Measurements from ENCODE around the gene CIDEB. TPM values are rescaled to one million over a fixed set of nuclear protein-coding genes. Genes with fewer than 3 reads are reported as not detected.

Gene CIDEB
- total and polyA plus RNA-seq, 9 of the 15 experiments (the other 6 are each of a cell fraction or from before 2014, with no cell fraction given): 0.03 to 0.35 (median 0.09) TPM; not detected in 3

DNA sequence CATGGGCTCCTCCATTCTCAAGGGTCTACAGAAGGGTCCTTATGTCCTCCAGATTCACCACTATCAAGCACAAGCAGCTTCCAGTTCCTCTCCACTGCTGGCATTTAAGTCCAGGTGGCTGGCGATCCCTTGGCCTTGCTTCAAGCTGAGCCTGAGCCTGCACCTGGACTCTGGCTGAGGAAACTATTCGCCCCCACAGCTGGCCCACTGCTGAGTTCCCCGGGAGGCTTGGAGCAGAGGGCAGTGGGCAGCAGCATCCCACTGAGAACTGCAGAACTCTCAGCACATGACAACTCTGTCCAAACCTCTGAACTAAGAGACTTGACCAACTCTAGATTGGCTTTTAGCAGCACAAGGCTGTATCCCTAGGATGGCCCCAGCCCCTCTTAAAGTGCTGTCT is 25.0 kb downstream of the CIDEB start:
- intact Hi-C loops (cut with micrococcal nuclease): no loop called here
- in situ Hi-C loops (cut with MboI): no loop called here
- no peak overlapping the region for H3K4me2 ChIP-seq (ENCODE audit: insufficient read depth, low read length)
- H3K79me2 ChIP-seq (ENCODE audit: control insufficient read depth, insufficient read depth, low read length): no peaks in the 10 kb centered on the region
- no peaks in the 10 kb centered on the region for H3K27me3 ChIP-seq (ENCODE audit: control insufficient read depth in 2 of 2, insufficient read depth in 2 of 2, low read length in 2 of 2)
- H3K4me1 ChIP-seq (replicated peaks in 1 of 2; ENCODE audit: control insufficient read depth in 2 of 2, insufficient read depth in 2 of 2, low read length in 2 of 2): peaks cover 0 to 3% of the 10 kb centered on the region in 2 experiments; a peak in 2 of 5 replicates
- no peak overlapping the region for H3K9ac ChIP-seq (ENCODE audit: insufficient read depth in 1 of 2, low read depth in 2 of 2, low read length in 2 of 2)
- POLR2A ChIA-PET: interaction anchor here (1.7 kb wide), 1 partner anchor 10 kb away, joined by 5 read pairs; no protein-coding TSS in a partner anchor
- TF ChIP-seq, protein P1, sequence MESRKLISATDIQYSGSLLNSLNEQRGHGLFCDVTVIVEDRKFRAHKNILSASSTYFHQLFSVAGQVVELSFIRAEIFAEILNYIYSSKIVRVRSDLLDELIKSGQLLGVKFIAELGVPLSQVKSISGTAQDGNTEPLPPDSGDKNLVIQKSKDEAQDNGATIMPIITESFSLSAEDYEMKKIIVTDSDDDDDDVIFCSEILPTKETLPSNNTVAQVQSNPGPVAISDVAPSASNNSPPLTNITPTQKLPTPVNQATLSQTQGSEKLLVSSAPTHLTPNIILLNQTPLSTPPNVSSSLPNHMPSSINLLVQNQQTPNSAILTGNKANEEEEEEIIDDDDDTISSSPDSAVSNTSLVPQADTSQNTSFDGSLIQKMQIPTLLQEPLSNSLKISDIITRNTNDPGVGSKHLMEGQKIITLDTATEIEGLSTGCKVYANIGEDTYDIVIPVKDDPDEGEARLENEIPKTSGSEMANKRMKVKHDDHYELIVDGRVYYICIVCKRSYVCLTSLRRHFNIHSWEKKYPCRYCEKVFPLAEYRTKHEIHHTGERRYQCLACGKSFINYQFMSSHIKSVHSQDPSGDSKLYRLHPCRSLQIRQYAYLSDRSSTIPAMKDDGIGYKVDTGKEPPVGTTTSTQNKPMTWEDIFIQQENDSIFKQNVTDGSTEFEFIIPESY (CRISPR knock-in tag; IDR thresholded peaks at IDR 0.05): no peak
- TF ChIP-seq RBM34 (IDR thresholded peaks at IDR 0.05; ENCODE audit: borderline replicate concordance, insufficient read depth, low read length) (no peak), KLF10 (CRISPR knock-in tag; IDR thresholded peaks at IDR 0.05) (no peak), POLR3G (IDR thresholded peaks at IDR 0.05; ENCODE audit: extremely low read depth, insufficient read length, insufficient replicate concordance) (no peak), TEAD4 (IDR thresholded peaks at IDR 0.05; ENCODE audit: low read length) (no peak), TEAD4 (CRISPR knock-in tag; IDR thresholded peaks at IDR 0.05; ENCODE audit: borderline replicate concordance) (no peak), HMBOX1 (IDR thresholded peaks at IDR 0.05) (no peak), ZNF707 (CRISPR knock-in tag; conservative IDR thresholded peaks at IDR 0.05) (no peak)
- H3K36me3 ChIP-seq (ENCODE audit: control insufficient read depth, insufficient read depth, low read length): no peaks in the 10 kb centered on the region
- no peak overlapping the region for H3K27ac ChIP-seq (ENCODE audit: extremely low read depth, low read depth, low read length)
- WGBS (ENCODE audit: insufficient coverage, low coverage, missing lambda C conversion rate): 31% methylated on average over 2 of the region's 3 CpGs
- ATAC-seq: no peak
- no peaks in the 10 kb centered on the region for H3K9me1 ChIP-seq (ENCODE audit: control insufficient read depth, insufficient read depth, low read length)
- no peak overlapping the region for H2AFZ ChIP-seq (ENCODE audit: low read depth, low read length)
- FAIRE-seq: no peak
- no peaks in the 10 kb centered on the region for H4K20me1 ChIP-seq (replicated peaks; ENCODE audit: control insufficient read depth, insufficient read depth, low read length)
- no peak overlapping the region for H3K4me3 ChIP-seq
- DNase-seq (ENCODE audit: extremely low read depth in 1 of 4, low spot score in 3 of 4): no peak
- CTCF ChIA-PET (ENCODE audit: low intra/inter-chr PET ratio): no interaction called here
- no peaks in the 10 kb centered on the region for H3K9me3 ChIP-seq (replicated peaks; ENCODE audit: control insufficient read depth, insufficient read depth, low read depth, low read length)
- BruUV-seq (replicated peaks): no TSS peak

All from K562 (cell line).